IMR-90 (cell line): Measurements from ENCODE around the gene CNTN4. TPM values are rescaled to one million over a fixed set of nuclear protein-coding genes. Genes with fewer than 3 reads are reported as not detected.

ENCODE experiments used
- ATAC-seq: fragments of 200-7000 bp; cut with Tn5 transposase; 2 replicates; pipeline ENCODE4 v1.9.1; 2020; ENCODE audit warnings: low read depth, mild to moderate bottlenecking, moderate library complexity
- BruUV-seq: library from RNA; stranded (reverse); fragments of 400-500 nt; replicated peaks from 2 replicates; lab custom pipeline; 2021; lab: Mats Ljungman, UMichigan
- CTCF ChIA-PET: fragments of 300-600 bp; formaldehyde crosslinking; extraction: SDS; loops from one replicate; lab custom pipeline; 2021; ENCODE audit warnings: antibody characterized with exemption; lab: Yijun Ruan, JAX
- POLR2A ChIA-PET: fragments of 300-600 bp; sonication (Branson Sonifier 250); formaldehyde crosslinking; loops from one replicate; lab custom pipeline; 2022; ENCODE audit warnings: antibody characterized with exemption; ENCODE audit not compliant: unreplicated experiment; lab: Charles Lee
- DNase-seq: peaks from one replicate; pipeline ENCODE4 v3.0.0; 2013
- H2AFZ ChIP-seq: replicated peaks from 2 replicates; pipeline ENCODE3; 2013; ENCODE audit warnings: low read length, mild to moderate bottlenecking; ENCODE audit not compliant: poor library complexity
- H2AK5ac ChIP-seq: 2 replicates; pipeline ENCODE4 v1.6.1; 2013; ENCODE audit warnings: low read depth, low read length, inconsistent platforms
- H2AK9ac ChIP-seq: replicated peaks from 2 replicates; pipeline ENCODE3; 2013; ENCODE audit warnings: mild to moderate bottlenecking, low read depth, low read length, moderate library complexity; ENCODE audit not compliant: poor library complexity
- H2BK120ac ChIP-seq: 2 replicates; pipeline ENCODE4 v1.6.1; 2013; ENCODE audit warnings: low read depth, low read length, inconsistent platforms
- H2BK15ac ChIP-seq: 3 replicates; pipeline ENCODE4 v1.6.1; 2013; ENCODE audit warnings: low read depth, low read length, inconsistent platforms
- H2BK20ac ChIP-seq: 2 replicates; pipeline ENCODE4 v1.6.1; 2013; ENCODE audit warnings: low read depth, mild to moderate bottlenecking, inconsistent platforms, low read length, moderate library complexity
- H2BK5ac ChIP-seq: 2 replicates; pipeline ENCODE4 v1.6.1; 2013; ENCODE audit warnings: mild to moderate bottlenecking, low read depth, low read length, inconsistent platforms; ENCODE audit not compliant: poor library complexity, severe bottlenecking
- H3K14ac ChIP-seq: replicated peaks from 2 replicates; pipeline ENCODE4 v1.6.1; 2013; ENCODE audit warnings: low read depth, low read length, inconsistent platforms
- H3K18ac ChIP-seq: 2 replicates; pipeline ENCODE4 v1.6.1; 2013; ENCODE audit warnings: low read depth, low read length, control low read depth
- H3K23ac ChIP-seq: 2 replicates; pipeline ENCODE4 v1.6.1; 2013; ENCODE audit warnings: low read depth, low read length, inconsistent platforms
- H3K27ac ChIP-seq: 2 replicates; pipeline ENCODE4 v1.5.1; 2013; ENCODE audit warnings: mild to moderate bottlenecking, control low read depth, low read length; ENCODE audit not compliant: insufficient read depth
- H3K27me3 ChIP-seq: 2 replicates; pipeline ENCODE4 v1.6.1; 2013; ENCODE audit warnings: low read length; ENCODE audit not compliant: control insufficient read depth, insufficient read depth
- H3K36me3 ChIP-seq: 2 replicates; pipeline ENCODE4 v1.6.1; 2013; ENCODE audit warnings: low read length, mixed read lengths; ENCODE audit not compliant: control insufficient read depth, insufficient read depth
- H3K4ac ChIP-seq: 2 replicates; pipeline ENCODE4 v1.6.1; 2013; ENCODE audit warnings: low read depth, low read length, inconsistent platforms
- H3K4me1 ChIP-seq: 2 replicates; pipeline ENCODE4 v1.6.1; 2013; ENCODE audit warnings: low read length, mixed read lengths; ENCODE audit not compliant: control insufficient read depth, insufficient read depth
- H3K4me2 ChIP-seq: 2 replicates; pipeline ENCODE4 v1.6.1; 2013; ENCODE audit warnings: low read depth, mild to moderate bottlenecking, control low read depth, low read length, moderate library complexity
- H3K4me3 ChIP-seq: 2 replicates; pipeline ENCODE4 v1.5.1; 2013; ENCODE audit warnings: low read depth, mild to moderate bottlenecking, control low read depth, low read length, moderate library complexity; ENCODE audit not compliant: insufficient read depth
- H3K56ac ChIP-seq: 2 replicates; pipeline ENCODE4 v1.6.1; 2013; ENCODE audit warnings: low read length, inconsistent platforms; ENCODE audit not compliant: insufficient read depth; ENCODE audit errors: extremely low read depth
- H3K79me1 ChIP-seq, 2 experiments: 2 replicates each; pipeline ENCODE4 v1.6.1; 2013; ENCODE audit warnings: low read length in 2 of 2, inconsistent platforms in 1 of 2, low read depth in 1 of 2
- H3K9ac ChIP-seq: 2 replicates; pipeline ENCODE4 v1.6.1; 2013; ENCODE audit warnings: low read depth, low read length, control low read depth
- H3K9me1 ChIP-seq: 2 replicates; pipeline ENCODE4 v1.6.1; 2013; ENCODE audit warnings: low read length, inconsistent platforms; ENCODE audit not compliant: insufficient read depth
- H3K9me3 ChIP-seq: 2 replicates; pipeline ENCODE4 v1.6.1; 2013; ENCODE audit warnings: low read length; ENCODE audit not compliant: control insufficient read depth, insufficient read depth
- H4K20me1 ChIP-seq: 2 replicates; pipeline ENCODE4 v1.6.1; 2013; ENCODE audit warnings: low read length, inconsistent platforms; ENCODE audit not compliant: insufficient read depth
- H4K5ac ChIP-seq: 2 replicates; pipeline ENCODE4 v1.6.1; 2013; ENCODE audit warnings: mild to moderate bottlenecking, low read depth, low read length, control low read depth
- H4K8ac ChIP-seq, 2 experiments: 2 replicates each; pipeline ENCODE4 v1.6.1; 2013; ENCODE audit warnings: low read depth in 2 of 2, low read length in 2 of 2, control low read depth in 1 of 2, inconsistent platforms in 1 of 2
- H4K91ac ChIP-seq: 2 replicates; pipeline ENCODE4 v1.6.1; 2013; ENCODE audit warnings: low read depth, low read length, inconsistent platforms; ENCODE audit not compliant: insufficient read depth
- FOS ChIP-seq: fragments of 150-350 bp; IDR thresholded peaks from 2 replicates; pipeline ENCODE4 v1.6.1; 2016; ENCODE audit warnings: low read depth, low read length
- MXI1 ChIP-seq: IDR thresholded peaks from 2 replicates; pipeline ENCODE4 v1.6.1; 2012; ENCODE audit warnings: low read depth, mild to moderate bottlenecking, low read length, moderate library complexity, borderline replicate concordance
- POLR2A ChIP-seq: IDR thresholded peaks from 2 replicates; pipeline ENCODE4 v1.6.1; 2012; ENCODE audit warnings: mild to moderate bottlenecking, low read depth, low read length
- RAD21 ChIP-seq: IDR thresholded peaks from 2 replicates; pipeline ENCODE4 v1.6.1; 2012; ENCODE audit warnings: low read length, improper control_type of control experiment
- RCOR1 ChIP-seq: IDR thresholded peaks from 2 replicates; pipeline ENCODE4 v1.6.1; 2012; ENCODE audit warnings: mild to moderate bottlenecking, low read length, improper control_type of control experiment; ENCODE audit not compliant: insufficient replicate concordance
- RFX5 ChIP-seq: IDR thresholded peaks from 2 replicates; pipeline ENCODE4 v1.8.0; 2012; ENCODE audit warnings: low read depth, mild to moderate bottlenecking, low read length, moderate library complexity
- SMC3 ChIP-seq: fragments of 150-350 bp; IDR thresholded peaks from 2 replicates; pipeline ENCODE4 v1.6.1; 2016; ENCODE audit warnings: low read depth, mild to moderate bottlenecking, antibody characterized with exemption, low read length, moderate library complexity
- WGBS, 2 experiments: methylation state at CpG; one replicate each; pipeline versions ENCODE4 v1.1.5 to v1.1.7; 2013; ENCODE audit warnings: missing lambda C conversion rate in 2 of 2; ENCODE audit not compliant: insufficient read length in 1 of 2; ENCODE audit errors: extremely low coverage in 2 of 2; 5-methylcytosine and 5-hydroxymethylcytosine counted together
- dilution Hi-C: fragments of 300-500 bp; cut with HindIII; formaldehyde crosslinking; loops from one replicate; pipeline ENCODE4 v1.14.3; 2018; ENCODE audit warnings: low sequenced_read_pairs; ENCODE audit not compliant: unreplicated experiment
- in situ Hi-C: fragments of 300-500 bp; cut with MboI; formaldehyde crosslinking; loops from 3 replicates; pipeline ENCODE4 v1.14.3; 2019; ENCODE audit warnings: low sequenced_read_pairs, inconsistent platforms, mixed read lengths
- intact Hi-C: fragments of 100-400 bp; cut with micrococcal nuclease; formaldehyde crosslinking; loops from 2 replicates; pipeline ENCODE4 v1.10.0; 2022
- polyA plus RNA-seq, 3 experiments: library from polyadenylated mRNA; depleted of rRNA; stranded (reverse); fragments of >200 nt; gene quantifications; 2 replicates each; pipeline ENCODE4 v1.2.3, GENCODE V29; 2012; ENCODE audit warnings: low replicate concordance in 1 of 3
- total RNA-seq: library from RNA; depleted of rRNA; stranded (reverse); fragments of >200 nt; gene quantifications from 2 replicates; pipeline ENCODE4 v1.2.3, GENCODE V29; 2012
- TF ChIP-seq, protein P1 (sequence below): fragments of 150-350 bp; IDR thresholded peaks from 2 replicates; pipeline ENCODE4 v1.6.1; 2016; ENCODE audit warnings: low read depth, mild to moderate bottlenecking, low read length, moderate library complexity, borderline replicate concordance

Gene CNTN4
- total and polyA plus RNA-seq, 2 of the 4 experiments (the other 2 are of a cell fraction) = under 0.01 TPM; not detected in 1

- Histone ChIP-seq H3K4me1 (no peaks in the 10 kb centered on the region), H3K23ac (no peak overlapping the region), H3K9me3 (peaks cover 11% of the 10 kb centered on the region), H4K5ac (no peak overlapping the region), H3K4ac (no peak overlapping the region), H3K14ac (no peak overlapping the region), H3K4me3 (no peak overlapping the region), H4K20me1 (no peaks in the 10 kb centered on the region), H2AK9ac (no peak overlapping the region), H2AK5ac (no peak overlapping the region), H3K27me3 (no peaks in the 10 kb centered on the region), H3K36me3 (no peaks in the 10 kb centered on the region), H4K91ac (no peak overlapping the region), H3K9ac (no peak overlapping the region), H2BK120ac (no peak overlapping the region), H2BK5ac (no peak overlapping the region), H3K56ac (no peak overlapping the region), H3K27ac (no peak overlapping the region), H2BK20ac (no peak overlapping the region), H2AFZ (no peak overlapping the region), H4K8ac (no peak overlapping the region), H3K79me1 (no peaks in the 10 kb centered on the region), H3K18ac (no peak overlapping the region), H2BK15ac (no peak overlapping the region), H3K9me1 (no peaks in the 10 kb centered on the region), H3K4me2 (no peak overlapping the region)
- dilution Hi-C loops (no loop called here), intact Hi-C loops (no loop called here), in situ Hi-C loops (no loop called here)
- CTCF ChIA-PET = no interaction called here
- no CpG with 5 or more reads among the region's 2 CpGs for WGBS, 2 experiments
- ATAC-seq (no peak), DNase-seq (no peak)
- TF ChIP-seq MXI1 (no peak), POLR2A (no peak), RCOR1 (no peak), FOS (no peak), RFX5 (no peak), SMC3 (no peak), RAD21 (no peak)
- TF ChIP-seq, protein P1, sequence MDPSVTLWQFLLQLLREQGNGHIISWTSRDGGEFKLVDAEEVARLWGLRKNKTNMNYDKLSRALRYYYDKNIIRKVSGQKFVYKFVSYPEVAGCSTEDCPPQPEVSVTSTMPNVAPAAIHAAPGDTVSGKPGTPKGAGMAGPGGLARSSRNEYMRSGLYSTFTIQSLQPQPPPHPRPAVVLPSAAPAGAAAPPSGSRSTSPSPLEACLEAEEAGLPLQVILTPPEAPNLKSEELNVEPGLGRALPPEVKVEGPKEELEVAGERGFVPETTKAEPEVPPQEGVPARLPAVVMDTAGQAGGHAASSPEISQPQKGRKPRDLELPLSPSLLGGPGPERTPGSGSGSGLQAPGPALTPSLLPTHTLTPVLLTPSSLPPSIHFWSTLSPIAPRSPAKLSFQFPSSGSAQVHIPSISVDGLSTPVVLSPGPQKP = no peak
- BruUV-seq = no TSS peak
- POLR2A ChIA-PET = no interaction called here
Observed at GRCh38 chr3:2153053-2153452, 54.4 kb downstream of the CNTN4 start.
